Measurements from ENCODE around the gene CDH4. TPM values are rescaled to one million over a fixed set of nuclear protein-coding genes. Genes with fewer than 3 reads are reported as not detected.
A peak's percentile ranks its signal among the peaks of the same experiment; 100 is the strongest.

Gene CDH4
- total and polyA plus RNA-seq, 2 donors from 2014 or later = 1.1 TPM; not detected in 1

- intact Hi-C loops (cut with DNase I) = no loop called here
- H3K9ac ChIP-seq (ENCODE audit: low read length in 3 of 3) = no peak overlapping the region
- no peak for TF ChIP-seq CTCF (IDR thresholded peaks at IDR 0.05; ENCODE audit: borderline replicate concordance, extremely low read depth, insufficient read depth)
- FAIRE-seq (no peak), DNase-seq (peak; percentile 27 to 75 (median 51))
- no peak overlapping the region for H3K4me3 ChIP-seq (ENCODE audit: low read length in 3 of 3)
- no peak overlapping the region for H3K27ac ChIP-seq (ENCODE audit: low read depth in 2 of 2, low read length in 2 of 2)
- peaks cover 0 to 9% (median 6%) of the 10 kb centered on the region in 3 donors for H3K9me3 ChIP-seq (ENCODE audit: control insufficient read depth in 2 of 3, insufficient read depth in 1 of 3, low read length in 3 of 3)
- H3K36me3 ChIP-seq (ENCODE audit: control insufficient read depth in 2 of 3, insufficient read depth in 3 of 3, low read length in 3 of 3) = no peaks in the 10 kb centered on the region
- peaks cover 0 to 2% (median 0%) of the 10 kb centered on the region in 3 donors for H3K4me1 ChIP-seq (ENCODE audit: control insufficient read depth in 2 of 3, insufficient read depth in 2 of 3, low read depth in 1 of 3, low read length in 3 of 3)
- no peaks in the 10 kb centered on the region for H3K27me3 ChIP-seq (ENCODE audit: control insufficient read depth, insufficient read depth, low read length)
These were observed 336.6 kb downstream of the CDH4 start for GRCh38 chr20:61588411-61589385.

- no peak overlapping the region for H3K9ac ChIP-seq (ENCODE audit: low read length in 3 of 3)
- intact Hi-C loops (cut with DNase I) = no loop called here
These were observed 338.2 kb downstream of the CDH4 start for GRCh38 chr20:61590236-61590635.

GRCh38 chr20:61593516-61593915, 341.5 kb downstream of the CDH4 start:
- Histone ChIP-seq H3K27ac (ENCODE audit: low read depth in 2 of 2, low read length in 2 of 2) (no peak overlapping the region), H3K9ac (ENCODE audit: low read length in 3 of 3) (no peak overlapping the region), H3K4me3 (ENCODE audit: low read length in 3 of 3) (no peak overlapping the region), H3K4me1 (ENCODE audit: control insufficient read depth in 2 of 3, insufficient read depth in 2 of 3, low read depth in 1 of 3, low read length in 3 of 3) (no peaks in the 10 kb centered on the region), H3K36me3 (ENCODE audit: control insufficient read depth in 2 of 3, insufficient read depth in 3 of 3, low read length in 3 of 3) (no peaks in the 10 kb centered on the region), H3K9me3 (ENCODE audit: control insufficient read depth in 2 of 3, insufficient read depth in 1 of 3, low read length in 3 of 3) (peaks cover 0 to 9% (median 6%) of the 10 kb centered on the region in 3 donors), H3K27me3 (ENCODE audit: control insufficient read depth, insufficient read depth, low read length) (no peaks in the 10 kb centered on the region)
- DNase-seq (peak in 1 of 5 donors; percentile 35), FAIRE-seq (no peak)
- TF ChIP-seq CTCF (IDR thresholded peaks at IDR 0.05; ENCODE audit: borderline replicate concordance, extremely low read depth, insufficient read depth) = no peak
- intact Hi-C loops (cut with DNase I) = no loop called here

More at GRCh38 chr20:61590236-61590635, 338.2 kb downstream of the CDH4 start:
- FAIRE-seq = no peak
- H3K27me3 ChIP-seq (ENCODE audit: control insufficient read depth, insufficient read depth, low read length) = no peaks in the 10 kb centered on the region
- TF ChIP-seq CTCF (IDR thresholded peaks at IDR 0.05; ENCODE audit: borderline replicate concordance, extremely low read depth, insufficient read depth) = no peak
- no peak overlapping the region for H3K4me3 ChIP-seq (ENCODE audit: low read length in 3 of 3)
- no peaks in the 10 kb centered on the region for H3K36me3 ChIP-seq (ENCODE audit: control insufficient read depth in 2 of 3, insufficient read depth in 3 of 3, low read length in 3 of 3)
- DNase-seq = peak in 1 of 5 donors; percentile 38
- H3K27ac ChIP-seq (ENCODE audit: low read depth in 2 of 2, low read length in 2 of 2) = no peak overlapping the region
- peaks cover 0 to 2% (median 0%) of the 10 kb centered on the region in 3 donors for H3K4me1 ChIP-seq (ENCODE audit: control insufficient read depth in 2 of 3, insufficient read depth in 2 of 3, low read depth in 1 of 3, low read length in 3 of 3)
- H3K9me3 ChIP-seq (ENCODE audit: control insufficient read depth in 2 of 3, insufficient read depth in 1 of 3, low read length in 3 of 3) = peaks cover 0 to 9% (median 6%) of the 10 kb centered on the region in 3 donors

Measured in kidney (tissue), 14 donors.